Endometrium (tissue), 2 donors: ENCODE measurements around the gene SPTB.

Source experiments
- FAIRE-seq: peaks from 2 replicates; lab custom pipeline; 2012; peaks lifted over from hg19 to GRCh38; lab: Jason Lieb, UNC
- donor health status: control.
- donor health status: control.

The SPTB gene

GRCh38 chr14:64728856-64729255 is 150.9 kb downstream of the SPTB start:
- FAIRE-seq, result no peak

DNA sequence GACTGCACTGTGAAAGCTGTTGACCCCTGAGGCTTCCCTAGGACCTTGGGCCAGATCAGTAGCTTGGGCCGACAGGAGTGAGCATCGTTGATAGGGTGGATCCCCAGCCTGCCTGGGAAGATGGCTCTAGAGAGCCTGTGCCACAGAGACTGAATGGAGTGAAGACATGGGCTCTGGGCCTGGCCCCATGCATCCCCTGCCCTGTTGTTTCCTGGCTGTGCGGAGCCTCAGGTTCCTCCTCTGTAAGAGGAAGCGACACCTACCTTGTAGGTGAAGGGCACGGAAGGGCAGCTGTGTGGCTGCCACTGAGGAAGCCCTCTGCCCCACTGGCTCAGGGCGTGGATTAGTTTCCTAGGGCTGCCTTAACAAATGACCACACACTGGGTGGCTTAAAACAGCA is 151.6 kb downstream of the SPTB start:
- FAIRE-seq, result no peak

GRCh38 chr14:64727551-64728071 is 152.1 kb downstream of the SPTB start:
- no peak for FAIRE-seq

DNA sequence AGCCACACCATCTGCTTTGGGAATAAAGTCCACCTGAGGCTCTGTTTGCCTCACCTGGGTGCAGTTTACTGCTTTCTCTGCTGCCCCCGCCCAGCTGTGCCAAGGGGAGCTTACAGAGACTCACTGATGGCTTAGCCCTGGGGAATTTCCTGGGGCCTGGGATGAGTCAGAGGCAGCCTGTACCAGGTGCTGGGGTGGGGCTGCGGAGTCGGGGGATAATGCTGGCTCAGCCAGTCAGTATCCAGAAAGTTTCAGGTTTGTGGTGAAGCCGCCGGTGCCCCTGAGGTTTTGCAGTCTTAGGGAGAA is 153.2 kb downstream of the SPTB start:
- no peak for FAIRE-seq

DNA sequence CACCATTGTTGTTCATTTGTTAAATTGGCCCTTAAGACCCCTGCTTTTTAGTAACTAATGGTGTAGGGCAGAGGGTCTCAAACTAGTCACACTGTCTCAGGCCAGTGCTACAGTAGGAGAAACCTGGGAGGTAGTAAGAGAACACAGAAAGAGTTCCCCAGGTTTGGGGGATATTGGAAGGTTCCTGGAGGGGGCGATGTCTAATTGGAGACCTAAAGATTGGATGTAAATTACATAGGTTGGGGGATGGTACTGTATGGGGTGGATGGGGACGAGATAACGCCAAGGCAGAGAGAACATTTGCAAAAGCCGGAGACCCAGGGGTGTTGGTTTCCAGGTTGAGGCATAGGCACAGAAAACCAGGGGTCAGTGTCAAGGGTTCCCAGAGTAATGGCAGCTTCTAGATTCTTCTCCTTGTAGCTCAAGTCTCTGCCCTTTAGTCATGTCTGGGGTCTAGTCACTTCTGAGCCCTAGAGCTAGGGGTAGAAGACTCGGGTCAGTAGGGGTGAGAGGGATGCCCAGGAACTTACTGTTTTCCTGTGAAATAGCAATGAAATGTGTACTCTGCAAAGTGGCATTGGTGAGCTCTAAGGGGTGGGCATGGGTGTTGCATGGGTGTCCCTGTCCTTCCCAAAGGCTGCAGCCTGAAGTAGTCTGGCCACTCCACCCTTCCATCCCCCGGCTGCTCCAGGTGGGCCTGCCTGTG is 153.7 kb downstream of the SPTB start:
- FAIRE-seq, result no peak

- no peak for FAIRE-seq
Observed at GRCh38 chr14:64725261-64725815, 154.4 kb downstream of the SPTB start.

GRCh38 chr14:64724578-64724930 is 155.2 kb downstream of the SPTB start:
- FAIRE-seq, result no peak

- FAIRE-seq, result no peak
Observed at GRCh38 chr14:64723691-64724577, 155.8 kb downstream of the SPTB start.

DNA sequence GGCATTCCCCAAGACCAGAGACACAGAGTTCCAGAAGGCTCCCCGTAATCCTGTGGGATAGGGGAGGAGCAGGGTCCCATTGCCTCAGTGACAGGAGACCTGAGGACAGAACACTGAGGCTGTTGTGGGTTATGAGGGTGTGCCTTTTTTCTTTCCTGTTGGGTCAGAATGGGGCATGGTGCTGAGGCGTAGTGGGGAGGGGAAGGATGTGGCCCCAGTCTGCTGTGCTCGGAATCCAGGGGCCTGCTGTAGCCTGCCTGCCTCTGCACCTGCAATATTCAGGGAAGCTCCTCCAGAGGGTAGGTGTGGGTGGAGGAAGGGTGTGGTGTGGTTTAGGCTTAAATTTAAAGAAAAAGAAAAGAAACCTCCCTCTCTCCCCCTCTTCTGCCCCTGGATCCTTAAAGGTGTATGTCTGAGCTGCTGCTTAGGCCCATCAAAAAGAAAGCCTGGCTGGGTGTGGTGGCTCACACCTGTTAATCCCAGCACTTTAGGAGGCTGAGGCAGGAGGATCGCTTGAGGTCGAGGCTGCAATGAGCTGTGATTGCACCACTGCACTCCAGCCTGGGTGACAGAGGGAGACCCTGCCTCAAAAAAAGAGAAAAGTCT is 156.8 kb downstream of the SPTB start:
- no peak for FAIRE-seq

DNA sequence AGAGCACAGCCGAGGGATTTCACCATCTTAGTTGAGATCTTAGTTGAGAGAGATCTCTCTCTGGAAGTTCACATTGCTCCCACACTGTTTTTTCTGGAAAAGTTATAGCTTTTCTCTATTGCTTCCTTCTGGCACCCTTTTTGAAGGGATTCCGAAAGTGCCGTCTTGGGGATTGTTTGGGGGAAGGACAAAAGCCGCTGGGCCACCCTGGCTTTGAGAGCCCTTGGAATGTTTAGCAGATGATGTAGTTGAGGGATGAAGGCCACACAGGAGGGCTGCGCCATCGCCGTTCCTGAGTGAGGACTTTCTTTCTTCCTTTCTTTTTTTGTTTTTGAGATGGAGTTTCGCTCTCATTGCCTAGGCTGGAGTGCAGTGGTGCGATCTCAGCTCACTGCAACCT is 157.8 kb downstream of the SPTB start:
- FAIRE-seq, result no peak

DNA sequence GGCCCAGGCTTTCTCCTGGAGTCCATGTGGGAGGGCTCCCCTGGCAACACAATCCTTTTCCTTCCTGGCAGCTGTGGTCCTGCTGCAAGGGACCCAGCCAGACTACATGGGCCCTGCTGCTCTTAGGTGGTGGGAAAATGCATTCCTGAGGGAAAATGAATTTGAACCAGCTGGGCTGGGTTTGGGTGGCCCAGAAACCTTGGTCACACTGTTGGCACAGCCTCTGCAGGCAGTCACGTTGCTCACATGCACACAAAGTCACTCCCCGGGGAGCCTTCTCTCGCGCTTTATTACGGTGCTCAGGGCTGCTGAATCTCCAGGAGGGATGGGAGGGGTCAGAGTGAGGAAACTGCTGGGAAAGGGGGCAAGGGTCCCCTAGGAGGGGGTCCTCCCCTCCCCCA is 158.3 kb downstream of the SPTB start:
- FAIRE-seq, result no peak

- FAIRE-seq, result no peak
Observed at GRCh38 chr14:64720131-64720576, 159.6 kb downstream of the SPTB start.

DNA sequence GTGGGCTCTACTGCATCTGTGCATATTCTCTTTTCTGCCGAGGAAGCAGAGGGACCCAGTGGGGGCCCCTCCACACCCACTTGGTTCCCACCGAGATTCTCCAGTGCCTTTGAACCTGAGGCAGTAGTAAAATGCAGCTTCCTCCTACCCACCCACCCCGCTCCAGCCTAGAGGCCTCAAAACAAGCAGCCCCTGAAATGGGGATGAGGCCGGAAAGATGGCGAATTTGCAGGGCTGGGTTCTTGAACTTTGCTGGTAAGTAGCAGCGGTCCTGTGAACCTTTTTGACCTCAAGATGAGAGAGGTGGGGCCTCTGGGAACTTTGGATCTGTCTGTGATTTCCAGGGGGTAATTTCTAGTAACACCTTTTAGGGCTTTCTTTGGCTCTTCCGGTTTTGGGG is 160.1 kb downstream of the SPTB start:
- FAIRE-seq, result no peak

GRCh38 chr14:64718762-64719161 is 160.9 kb downstream of the SPTB start:
- FAIRE-seq, result no peak

DNA sequence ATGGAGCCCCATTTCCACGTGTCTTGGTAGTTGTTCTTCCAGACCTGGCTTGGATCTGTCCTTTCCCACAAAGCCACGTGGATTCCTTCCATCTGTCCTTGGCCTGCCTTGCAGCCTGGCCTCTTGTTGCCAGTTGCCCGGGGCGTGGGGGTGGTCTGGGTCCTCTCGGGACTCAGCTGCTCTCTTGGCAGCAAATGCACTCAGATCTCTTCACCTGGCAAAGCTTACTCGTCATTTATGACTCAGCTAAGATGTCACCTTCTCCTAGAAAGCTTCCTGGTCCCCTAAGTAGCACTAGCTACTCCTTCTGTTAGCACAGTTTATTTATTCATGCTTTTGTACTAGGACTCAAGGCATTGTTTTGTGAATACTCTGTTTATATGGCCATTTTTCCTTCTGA is 161.8 kb downstream of the SPTB start:
- no peak for FAIRE-seq

DNA sequence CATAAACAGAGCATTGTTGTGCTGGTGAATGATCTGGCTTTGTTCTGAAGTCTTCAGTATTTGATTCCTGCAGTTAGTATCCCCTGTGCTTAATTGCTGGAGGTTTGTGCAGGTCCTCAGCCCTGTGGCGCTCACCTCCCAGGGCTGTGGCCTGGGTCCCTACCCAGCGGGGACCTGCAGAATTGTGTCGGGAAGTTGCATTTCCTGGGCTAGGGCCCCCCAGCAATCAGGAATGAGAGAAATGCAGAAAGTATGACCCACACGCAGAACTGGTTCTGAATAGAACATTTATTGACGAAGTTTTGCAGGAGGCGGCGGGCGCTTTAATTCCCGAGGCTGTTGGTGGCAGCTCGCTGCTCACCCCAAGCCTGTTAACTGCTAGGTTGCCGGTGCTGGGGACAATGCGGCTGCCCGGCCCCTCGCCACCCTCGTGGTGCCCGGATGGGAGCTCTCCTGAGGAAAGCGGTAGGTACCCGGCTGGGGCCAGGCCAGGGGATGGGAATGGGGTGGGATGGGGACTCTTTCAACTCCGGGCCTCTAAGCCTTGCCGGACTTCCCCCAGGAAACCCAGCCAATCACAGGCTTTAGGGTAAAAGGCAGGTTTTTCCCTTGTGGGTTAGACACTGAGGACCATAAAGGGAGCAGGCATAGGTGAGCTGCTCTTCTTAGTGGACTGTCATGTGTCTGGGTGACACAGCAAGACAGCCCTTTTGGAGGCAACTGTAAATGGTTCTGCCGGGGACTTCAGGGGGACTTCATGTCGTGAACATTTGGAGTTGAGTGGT is 163.9 kb downstream of the SPTB start:
- FAIRE-seq, result no peak

GRCh38 chr14:64715146-64715627 is 164.5 kb downstream of the SPTB start:
- FAIRE-seq, result no peak

DNA sequence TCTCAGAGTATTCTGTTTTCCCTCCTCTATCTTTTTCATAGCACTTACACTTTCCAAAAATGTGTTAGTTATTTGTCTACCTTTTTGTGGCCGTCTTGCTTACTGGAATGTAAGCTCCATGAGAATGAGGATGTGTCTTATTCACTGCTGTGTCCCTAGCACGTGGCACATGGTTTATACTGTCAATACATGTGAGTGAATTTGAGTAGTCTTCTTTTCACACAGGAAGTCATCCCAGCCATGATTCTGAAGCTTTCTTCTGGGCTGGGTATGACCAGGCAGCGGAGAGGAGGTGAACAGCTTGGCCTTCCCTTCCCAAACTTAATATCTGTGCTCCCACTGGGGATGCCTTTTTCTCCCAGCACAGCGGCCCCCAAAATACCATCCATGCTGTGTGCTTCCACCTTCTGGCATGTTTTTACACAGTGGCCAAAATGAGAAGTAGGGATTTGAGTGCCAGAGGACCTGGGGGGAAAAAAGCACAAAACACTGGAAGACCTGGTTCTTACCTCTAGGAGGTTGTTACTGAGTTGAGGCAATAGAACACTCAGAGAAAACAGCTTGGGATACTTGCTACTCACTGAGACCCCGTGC is 165.2 kb downstream of the SPTB start:
- FAIRE-seq, result no peak

- no peak for FAIRE-seq
Observed at GRCh38 chr14:64713677-64714076, 166.0 kb downstream of the SPTB start.

DNA sequence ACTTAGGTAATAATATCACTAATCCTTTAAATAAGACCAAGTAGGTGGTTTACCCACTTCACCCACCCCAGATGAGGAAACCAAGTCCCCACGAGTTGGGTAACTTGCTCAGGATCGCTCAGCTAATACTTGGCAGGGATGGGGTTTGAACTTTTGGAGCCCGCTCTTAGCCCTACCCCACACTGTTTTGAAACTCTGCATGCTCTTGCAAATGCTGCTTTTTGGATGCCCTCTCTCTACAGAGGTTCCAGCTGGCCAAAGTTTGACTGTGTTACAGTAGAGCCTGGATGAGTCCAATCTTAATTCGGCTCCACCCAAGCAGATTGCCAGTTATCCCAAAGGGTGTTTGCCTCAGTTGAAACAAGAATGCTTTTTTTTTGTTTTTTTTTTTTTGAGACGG is 168.7 kb downstream of the SPTB start:
- FAIRE-seq, result no peak

GRCh38 chr14:64709126-64709525 is 170.6 kb downstream of the SPTB start:
- FAIRE-seq, result no peak
